ENCODE measurements around the gene MAIP1.

The MAIP1 gene

DNA sequence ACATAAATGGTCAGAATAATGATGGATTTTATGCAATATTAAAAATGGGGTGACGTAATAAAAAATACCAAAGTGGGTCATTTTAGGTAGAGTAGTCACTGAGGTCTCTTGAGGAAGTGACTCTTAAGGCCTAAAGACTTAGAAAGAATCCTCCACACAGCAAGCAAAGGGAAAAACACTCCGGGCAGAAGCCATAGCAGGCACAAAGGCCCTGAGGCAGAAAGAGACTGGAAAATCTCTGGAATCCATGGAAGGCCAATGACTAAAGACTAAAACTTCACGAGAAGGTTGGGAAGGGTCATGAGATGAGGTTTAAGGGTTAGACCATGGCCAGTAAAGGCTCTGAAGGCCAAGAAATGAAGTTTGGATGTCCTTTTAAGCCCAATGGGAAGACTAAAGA lies 36.9 kb downstream of the MAIP1 start:
- DNase-seq, result no peak

- DNase-seq, result no peak
Measured at GRCh38 chr2:199994371-199994770, 39.0 kb downstream of the MAIP1 start.

DNA sequence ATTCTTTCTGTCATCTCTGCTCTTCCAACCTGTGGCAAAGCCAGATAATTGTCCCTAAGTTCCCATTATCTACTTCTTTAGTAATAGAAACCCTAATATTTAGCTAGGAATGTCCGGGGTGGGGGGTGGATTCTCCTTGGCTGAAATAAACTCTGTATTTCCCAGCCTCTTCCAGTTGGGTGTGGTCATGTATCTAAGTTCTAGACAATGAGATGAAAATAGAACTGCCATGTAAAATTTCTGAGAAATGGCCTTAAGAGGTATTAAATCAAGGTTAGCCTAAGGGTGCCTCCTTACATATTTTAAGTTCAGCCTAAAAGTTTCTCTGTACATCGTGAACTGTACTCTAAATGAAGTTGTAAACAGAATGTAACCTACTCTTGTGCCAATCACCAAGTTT lies 39.5 kb downstream of the MAIP1 start:
- no peak for DNase-seq

DNA sequence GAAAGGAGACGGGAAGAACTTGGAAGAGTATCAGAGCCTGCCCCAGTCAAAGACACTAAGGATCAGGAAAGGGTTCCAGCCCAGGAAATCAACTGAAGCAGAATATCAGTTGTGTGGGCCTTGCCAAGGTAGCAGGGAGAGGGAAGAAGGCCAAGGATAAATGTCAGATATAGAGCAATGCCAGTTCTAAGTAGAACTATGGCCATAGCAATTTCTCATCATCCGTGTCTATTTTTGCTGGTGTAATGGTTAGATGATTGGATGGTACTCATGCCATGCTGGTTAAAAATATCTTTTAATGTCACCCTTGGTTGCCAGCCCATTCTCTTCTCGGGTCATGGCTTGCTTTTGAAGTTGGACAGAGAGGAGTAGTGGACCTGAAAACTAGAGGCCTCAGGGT lies 41.9 kb downstream of the MAIP1 start:
- no peak for DNase-seq

- no peak for DNase-seq
Measured at GRCh38 chr2:199999166-199999565, 43.8 kb downstream of the MAIP1 start.

GRCh38 chr2:200000444-200001163 lies 45.2 kb downstream of the MAIP1 start:
- DNase-seq, result no peak

GRCh38 chr2:200003444-200003843 lies 48.1 kb downstream of the MAIP1 start:
- DNase-seq, result no peak

DNA sequence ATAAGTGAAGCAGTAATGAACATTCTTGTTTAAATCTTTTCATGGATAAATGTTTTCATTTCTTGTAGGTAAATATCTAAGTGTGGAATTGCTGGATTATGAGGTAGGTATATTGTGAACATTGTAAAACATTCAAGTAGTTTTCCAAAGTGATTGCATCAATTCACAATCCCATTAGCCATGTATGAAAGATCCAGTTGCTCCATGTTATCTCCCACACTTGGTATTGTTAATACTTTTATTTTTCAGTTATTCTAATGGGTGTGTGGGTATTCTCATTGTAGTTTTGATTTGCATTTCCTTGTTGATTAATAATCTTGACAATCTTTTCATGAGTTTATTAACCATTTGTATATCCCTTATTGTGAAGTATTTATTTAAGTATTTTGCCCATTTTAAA lies 50.3 kb downstream of the MAIP1 start:
- DNase-seq, result no peak

DNA sequence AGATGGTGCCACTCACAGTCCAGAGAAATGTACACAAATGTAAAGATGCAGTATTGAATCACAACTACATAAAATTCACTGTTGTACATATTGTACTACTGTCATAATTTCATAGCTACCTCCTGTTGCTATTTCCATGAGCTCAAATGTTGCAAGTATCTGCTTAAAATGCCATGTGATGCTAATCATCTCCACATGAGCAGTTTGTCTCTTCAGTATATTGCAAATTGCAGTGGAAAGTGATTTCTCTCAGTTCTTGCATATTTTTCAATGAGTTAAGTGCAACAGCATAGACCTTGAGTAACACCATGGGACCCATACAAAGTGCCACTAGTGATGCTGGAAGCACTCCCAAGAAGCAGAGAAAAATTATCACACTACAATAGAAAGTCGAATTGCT lies 51.9 kb downstream of the MAIP1 start:
- DNase-seq, result no peak

DNA sequence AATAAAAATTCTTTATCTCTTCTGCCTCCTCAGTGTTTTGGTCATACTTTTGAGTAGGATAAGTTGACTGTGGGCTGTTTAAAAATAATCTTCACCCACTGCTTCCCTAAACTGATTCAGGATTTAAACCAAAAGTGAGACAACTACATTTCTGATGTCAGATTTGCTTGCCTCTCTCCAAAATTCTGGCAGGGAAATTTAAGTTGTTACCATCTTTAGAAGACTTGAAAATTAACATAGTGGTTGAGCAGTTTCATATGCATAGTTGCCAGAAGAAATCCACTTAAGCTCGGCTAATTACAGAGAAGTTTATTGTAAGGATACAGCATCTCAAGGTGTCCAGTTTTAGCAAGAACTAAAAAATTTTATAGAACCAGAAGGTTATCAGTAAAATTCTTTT lies 57.0 kb downstream of the MAIP1 start:
- DNase-seq, result no peak

Measured in stimulated activated naive CD4-positive, alpha-beta T cell (primary cell).